Adipocyte (in vitro differentiated cells): ENCODE measurements around the gene SHB.

Experiments
- DNase-seq: peaks from one replicate; pipeline ENCODE4 v3.0.0-alpha.2; 2015; ENCODE audit warnings: low read depth
- H3K27me3 ChIP-seq: replicated peaks from 2 replicates; pipeline ENCODE4 v1.7.0; 2013; ENCODE audit warnings: mild to moderate bottlenecking, low read length, moderate library complexity; ENCODE audit not compliant: control insufficient read depth, insufficient read depth
- H3K36me3 ChIP-seq: 2 replicates; pipeline ENCODE4 v1.7.0; 2013; ENCODE audit warnings: low read length, mild to moderate bottlenecking, moderate library complexity; ENCODE audit not compliant: control insufficient read depth, insufficient read depth, severe bottlenecking
- H3K4me1 ChIP-seq: 2 replicates; pipeline ENCODE4 v1.7.0; 2013; ENCODE audit warnings: mild to moderate bottlenecking, low read length, moderate library complexity; ENCODE audit not compliant: control insufficient read depth, insufficient read depth
- H3K4me3 ChIP-seq: 2 replicates; pipeline ENCODE4 v1.7.0; 2013; ENCODE audit warnings: mild to moderate bottlenecking, low read length, moderate library complexity
- H3K9ac ChIP-seq: 2 replicates; pipeline ENCODE4 v1.7.0; 2013; ENCODE audit warnings: mild to moderate bottlenecking, low read length, moderate library complexity
- H3K9me3 ChIP-seq: 2 replicates; pipeline ENCODE4 v1.7.0; 2013; ENCODE audit warnings: mild to moderate bottlenecking, low read length, moderate library complexity; ENCODE audit not compliant: control insufficient read depth

The SHB gene

DNA sequence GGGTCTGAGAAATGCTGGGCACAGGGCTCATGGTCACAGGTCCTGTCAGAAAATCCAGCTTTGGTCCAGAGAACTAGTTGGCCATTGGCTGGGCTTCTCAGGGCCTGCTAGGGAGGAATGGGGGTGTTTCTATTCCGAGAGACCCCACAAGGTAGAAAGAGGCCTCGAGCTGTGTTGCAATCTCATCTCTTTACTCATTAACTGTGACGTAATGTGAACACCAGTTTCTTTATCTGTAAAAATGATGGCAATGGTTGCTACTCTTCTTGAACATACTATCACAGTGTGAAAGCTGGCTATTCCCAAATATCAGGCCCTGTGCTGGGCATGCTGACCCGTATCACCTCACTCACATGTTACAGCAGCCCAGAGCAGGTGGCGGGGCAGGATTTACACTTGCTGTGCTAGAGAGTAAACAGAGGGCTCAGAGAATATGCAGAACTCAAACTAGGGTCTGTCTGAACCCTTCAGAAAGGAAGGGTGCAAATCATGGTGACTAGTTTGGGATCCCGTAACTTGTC, 129.4 kb downstream of the SHB start:
- peak; percentile 61 for DNase-seq
- H3K9me3 ChIP-seq = no peaks in the 10 kb centered on the region
- H3K9ac ChIP-seq = no peak overlapping the region
- no peak overlapping the region for H3K4me3 ChIP-seq
- H3K27me3 ChIP-seq = no peaks in the 10 kb centered on the region
- H3K4me1 ChIP-seq = peaks cover 62% of the 10 kb centered on the region
- peaks cover 4% of the 10 kb centered on the region for H3K36me3 ChIP-seq

DNA sequence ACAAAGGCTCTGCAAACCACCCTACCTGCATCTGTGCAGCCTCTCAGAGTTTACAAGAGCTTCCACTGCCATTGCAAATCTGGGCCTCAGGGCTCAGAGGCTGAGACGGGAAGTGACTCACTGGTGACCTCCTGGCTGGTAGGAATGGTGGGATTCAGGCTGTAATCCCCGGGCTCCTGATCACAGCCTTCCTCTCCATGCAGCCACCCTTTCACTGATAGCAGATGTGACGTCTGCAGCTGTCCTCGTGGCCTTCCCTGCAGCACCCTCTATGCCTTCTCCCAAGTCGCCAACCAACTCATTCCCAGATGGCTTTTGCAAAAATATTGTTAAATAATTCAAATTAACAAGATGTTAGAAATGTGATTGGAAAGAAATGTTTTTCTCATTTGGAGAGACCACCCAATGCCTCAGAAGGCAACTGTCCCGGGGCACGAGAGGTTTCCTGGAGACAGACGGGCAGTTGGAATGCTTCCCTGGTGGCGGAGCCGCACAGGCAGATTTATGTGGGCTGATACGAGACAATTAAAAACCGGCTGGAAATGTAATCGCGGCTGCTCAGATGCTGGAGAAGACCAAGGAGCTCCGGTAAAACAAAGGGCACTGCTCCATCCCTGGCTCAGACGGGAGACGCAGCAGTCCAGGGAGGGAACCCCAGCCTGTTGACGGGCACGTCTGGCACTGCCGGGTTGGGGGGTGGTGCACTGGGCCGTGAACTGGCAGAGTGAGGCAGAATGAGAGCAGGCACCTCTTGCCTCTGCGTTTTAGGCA, 130.7 kb downstream of the SHB start:
- DNase-seq = peak; percentile 75
- Histone ChIP-seq H3K9me3 (no peaks in the 10 kb centered on the region), H3K4me3 (no peak overlapping the region), H3K27me3 (no peaks in the 10 kb centered on the region), H3K36me3 (peaks cover 4% of the 10 kb centered on the region), H3K9ac (peak overlapping the region; percentile 27), H3K4me1 (peaks cover 49% of the 10 kb centered on the region)

DNA sequence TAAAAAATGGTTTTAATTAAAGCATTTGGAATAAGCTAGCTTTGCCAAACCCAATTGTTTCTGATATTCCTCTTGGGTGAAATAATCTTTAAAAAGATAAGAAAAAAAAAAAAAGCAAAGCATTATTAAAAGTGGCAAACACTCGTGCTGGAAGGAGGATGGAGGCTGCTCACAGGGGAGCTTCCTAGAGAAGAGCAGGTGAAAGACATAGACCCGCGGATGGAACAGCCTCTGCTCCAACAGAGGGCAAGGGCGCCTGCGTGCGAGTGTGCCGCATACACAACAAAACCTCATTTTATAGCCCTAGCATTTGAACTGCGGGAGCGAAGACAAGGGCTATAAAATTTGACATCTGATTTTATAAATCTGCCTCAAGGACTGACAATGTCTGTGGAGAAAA, 131.7 kb downstream of the SHB start:
- Histone ChIP-seq H3K27me3 (no peaks in the 10 kb centered on the region), H3K36me3 (peaks cover 4% of the 10 kb centered on the region)
- no peak for DNase-seq

DNA sequence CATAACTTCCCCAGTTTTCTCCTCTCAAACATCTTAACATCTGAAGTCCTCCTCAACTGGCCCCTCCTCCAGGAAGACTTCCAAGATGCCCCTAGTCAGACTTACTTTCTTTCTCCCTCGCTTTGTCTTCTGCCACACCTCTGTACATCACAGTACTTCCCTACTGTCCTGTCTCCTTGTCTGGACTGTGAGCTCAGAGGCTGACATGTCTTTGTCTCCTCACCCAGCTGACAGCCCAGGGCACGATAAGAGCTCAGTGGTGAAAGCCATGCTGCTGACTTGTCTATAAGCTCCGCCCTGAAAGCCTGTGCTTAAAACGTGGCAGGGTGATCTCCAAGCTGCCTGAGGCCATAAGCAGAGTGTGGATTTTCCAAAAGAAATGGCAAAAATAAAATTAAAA, 132.1 kb downstream of the SHB start:
- DNase-seq = peak; percentile 84
- Histone ChIP-seq H3K4me3 (no peak overlapping the region), H3K36me3 (peaks cover 4% of the 10 kb centered on the region), H3K27me3 (no peaks in the 10 kb centered on the region), H3K4me1 (peaks cover 42% of the 10 kb centered on the region), H3K9ac (no peak overlapping the region), H3K9me3 (no peaks in the 10 kb centered on the region)

More for the DNA sequence above, 131.7 kb downstream of the SHB start:
- Histone ChIP-seq H3K4me1 (peaks cover 42% of the 10 kb centered on the region), H3K9me3 (no peaks in the 10 kb centered on the region), H3K4me3 (no peak overlapping the region), H3K9ac (peak overlapping the region; percentile 25)

DNA sequence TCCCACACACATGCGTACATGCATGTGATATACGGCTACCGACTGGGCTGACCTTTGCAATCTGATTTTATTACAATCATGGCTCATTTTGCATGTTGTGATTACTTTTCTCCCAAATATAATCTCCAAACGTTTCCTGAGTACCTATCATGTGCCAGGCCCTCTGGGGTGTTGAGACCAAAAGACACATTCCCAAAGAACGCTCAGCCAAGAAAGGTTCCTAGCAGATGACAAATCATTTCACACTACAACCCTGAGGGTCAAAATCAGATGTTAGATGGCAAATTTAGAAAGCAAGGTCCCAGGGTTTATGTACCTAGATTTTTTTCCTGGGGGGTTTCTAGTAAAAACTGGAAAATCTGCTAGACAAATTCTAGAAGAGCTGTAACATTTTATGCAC, 132.7 kb downstream of the SHB start:
- H3K36me3 ChIP-seq = peaks cover 4% of the 10 kb centered on the region
- no peak overlapping the region for H3K9ac ChIP-seq
- no peak for DNase-seq
- no peak overlapping the region for H3K4me3 ChIP-seq
- H3K27me3 ChIP-seq = no peaks in the 10 kb centered on the region
- H3K9me3 ChIP-seq = no peaks in the 10 kb centered on the region
- peaks cover 42% of the 10 kb centered on the region for H3K4me1 ChIP-seq

DNA sequence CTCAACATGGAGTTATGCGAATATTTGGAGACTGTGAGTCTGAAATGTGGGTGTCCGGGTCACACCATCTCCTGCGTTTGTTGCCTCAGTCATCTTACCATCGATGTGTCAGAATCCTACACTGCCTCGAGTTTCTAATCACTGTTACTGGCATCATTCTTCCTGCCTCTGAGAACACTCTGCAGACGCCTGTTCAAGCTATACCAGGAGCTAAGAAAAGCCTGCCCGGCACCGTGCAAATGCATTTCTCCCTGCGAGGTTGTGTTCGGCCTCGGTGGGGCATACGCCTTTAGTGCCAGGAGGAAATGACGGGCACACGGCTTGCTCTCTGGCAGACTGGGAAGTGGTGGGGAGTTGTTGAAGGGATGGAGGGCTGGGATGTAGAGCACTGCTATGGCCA, 133.9 kb downstream of the SHB start:
- Histone ChIP-seq H3K27me3 (no peaks in the 10 kb centered on the region), H3K4me3 (no peak overlapping the region), H3K4me1 (peaks cover 40% of the 10 kb centered on the region), H3K36me3 (peaks cover under 1% of the 10 kb centered on the region), H3K9me3 (peaks cover 4% of the 10 kb centered on the region), H3K9ac (no peak overlapping the region)
- no peak for DNase-seq

DNA sequence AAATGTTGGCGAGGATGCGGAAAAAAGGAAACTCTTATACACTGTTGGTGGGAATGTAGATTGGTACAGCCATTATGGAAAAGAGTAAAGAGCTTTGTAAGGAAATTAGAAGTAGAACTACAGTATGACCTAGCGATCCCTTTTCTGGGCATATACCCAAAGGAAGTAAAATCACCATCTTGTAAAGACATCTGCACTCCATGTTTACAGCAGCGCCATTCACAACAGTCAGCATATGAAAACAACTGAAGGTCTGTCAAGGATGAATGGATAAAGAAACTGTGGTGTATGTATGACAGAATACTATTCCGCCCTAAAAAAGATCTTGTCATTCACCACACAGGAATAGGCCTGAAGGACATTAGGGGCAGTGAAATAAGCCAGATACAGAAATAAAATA, 137.4 kb downstream of the SHB start:
- H3K36me3 ChIP-seq = no peaks in the 10 kb centered on the region
- no peak overlapping the region for H3K9ac ChIP-seq
- no peak overlapping the region for H3K4me3 ChIP-seq
- H3K4me1 ChIP-seq = peaks cover 17% of the 10 kb centered on the region
- H3K27me3 ChIP-seq = no peaks in the 10 kb centered on the region
- H3K9me3 ChIP-seq = peaks cover 4% of the 10 kb centered on the region
- no peak for DNase-seq

DNA sequence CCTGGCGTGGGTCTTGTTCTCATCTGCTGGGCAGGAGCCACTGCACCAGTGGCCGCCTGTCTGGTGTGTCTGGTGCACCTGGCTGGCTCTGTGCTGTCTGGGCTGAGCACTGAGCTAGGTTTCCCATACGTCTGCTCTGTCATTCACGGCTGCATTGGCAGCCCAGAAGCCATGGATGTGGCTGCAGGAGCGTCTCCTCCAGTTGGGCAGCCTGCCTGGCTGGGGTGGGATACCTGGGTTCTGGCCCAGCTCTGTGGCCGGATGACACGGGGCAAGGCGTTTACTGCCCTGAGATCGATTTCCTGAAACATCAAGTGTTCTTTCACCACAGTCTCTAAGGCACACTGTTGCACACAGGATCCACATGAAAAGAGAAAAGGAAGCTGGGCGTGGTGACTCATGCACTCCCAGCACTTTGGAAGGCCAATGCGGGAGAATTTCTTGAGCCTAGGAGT, 139.6 kb downstream of the SHB start:
- Histone ChIP-seq H3K9me3 (peaks cover 4% of the 10 kb centered on the region), H3K9ac (no peak overlapping the region), H3K4me3 (no peak overlapping the region), H3K27me3 (no peaks in the 10 kb centered on the region), H3K4me1 (peaks cover 18% of the 10 kb centered on the region), H3K36me3 (no peaks in the 10 kb centered on the region)
- no peak for DNase-seq

DNA sequence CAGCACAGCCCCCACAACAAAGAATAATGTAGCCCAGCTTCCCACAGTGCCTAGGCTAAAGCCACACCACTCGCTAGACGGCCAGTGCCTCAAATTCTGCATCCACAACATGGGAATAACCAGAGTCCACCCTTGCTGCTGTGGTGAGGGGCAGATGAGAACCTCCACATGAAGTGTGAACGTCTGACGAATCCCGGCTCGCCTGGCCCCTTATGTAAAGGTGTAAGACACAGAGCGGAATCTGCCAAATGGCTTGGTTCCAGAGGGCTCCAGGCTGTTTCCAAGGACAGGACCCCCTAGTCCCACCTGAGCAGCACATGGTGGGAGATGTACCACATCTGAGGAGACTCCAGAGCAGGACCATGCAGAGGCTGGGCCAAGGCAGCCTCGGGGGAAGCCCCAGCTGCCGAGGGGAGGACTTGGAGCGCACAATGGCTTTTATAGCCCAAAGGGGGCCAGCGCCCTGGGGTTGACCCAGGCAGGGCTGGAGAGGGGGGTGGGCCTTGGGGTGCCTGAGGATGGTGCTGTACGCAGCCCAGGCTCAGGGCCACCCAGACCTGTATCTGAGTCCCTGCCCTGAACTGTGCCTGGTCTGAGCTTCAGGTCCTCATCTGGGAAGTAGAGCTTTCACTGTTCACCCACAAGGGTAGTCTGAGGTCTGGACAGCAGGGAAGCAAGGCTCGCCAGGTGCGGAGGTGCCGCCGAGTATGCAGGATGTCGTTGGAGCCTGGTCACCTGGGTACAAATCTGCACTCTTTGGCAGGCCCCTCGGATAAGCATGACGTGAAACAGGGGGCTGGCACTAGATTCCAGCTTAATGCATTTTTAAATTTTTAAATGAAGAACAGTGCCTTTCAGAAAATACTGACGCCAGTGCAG, 140.2 kb downstream of the SHB start:
- H3K4me3 ChIP-seq = no peak overlapping the region
- no peaks in the 10 kb centered on the region for H3K27me3 ChIP-seq
- no peak overlapping the region for H3K9ac ChIP-seq
- DNase-seq = no peak
- H3K4me1 ChIP-seq = peaks cover 18% of the 10 kb centered on the region
- peaks cover 4% of the 10 kb centered on the region for H3K9me3 ChIP-seq
- H3K36me3 ChIP-seq = no peaks in the 10 kb centered on the region

DNA sequence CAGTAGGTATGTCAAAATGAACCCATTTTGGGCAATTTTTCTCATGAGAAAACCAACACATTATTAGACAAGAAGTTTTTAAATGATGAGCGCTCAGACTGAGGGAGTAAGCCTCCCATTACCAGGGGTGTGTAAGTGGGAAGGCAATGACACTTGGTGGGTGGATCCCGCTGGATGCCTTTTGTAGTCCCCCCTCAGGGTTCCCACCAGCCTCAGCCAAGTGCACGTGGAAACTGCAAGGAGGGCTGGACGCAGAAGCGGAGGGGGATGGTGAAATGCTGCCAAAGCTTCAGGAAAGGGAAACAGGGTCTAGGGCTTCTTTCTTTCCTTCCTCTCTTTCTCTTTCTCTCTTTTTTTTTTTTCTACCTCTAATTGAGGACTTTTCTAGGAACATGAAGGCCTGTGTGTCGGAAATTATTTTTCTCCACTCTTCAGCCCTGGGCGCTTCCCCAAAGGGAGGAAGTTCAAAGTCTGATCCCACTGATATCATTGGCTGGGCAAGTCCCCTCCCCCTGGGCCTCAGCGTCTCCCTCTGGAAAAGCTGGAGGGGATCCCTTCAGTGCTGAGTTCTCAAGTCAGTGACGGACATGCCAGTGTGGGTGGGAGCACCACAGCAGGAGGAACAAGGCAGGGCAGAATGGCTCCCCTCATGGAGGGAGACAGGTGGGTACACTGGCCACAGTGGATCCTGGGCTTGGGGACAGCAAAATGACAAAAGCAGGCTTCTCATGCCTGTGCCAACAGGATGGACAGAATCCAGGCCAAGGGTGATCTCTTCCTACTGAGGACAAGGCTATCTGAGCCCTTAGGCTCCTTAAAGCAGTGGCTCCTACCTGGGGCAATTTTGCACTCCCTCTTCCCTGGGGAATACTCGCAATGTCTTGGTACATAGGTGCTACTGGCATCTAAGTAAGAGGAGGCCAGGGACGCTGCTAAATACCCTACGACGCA, 141.2 kb downstream of the SHB start:
- Histone ChIP-seq H3K9ac (no peak overlapping the region), H3K27me3 (no peaks in the 10 kb centered on the region), H3K9me3 (peaks cover 4% of the 10 kb centered on the region), H3K4me3 (no peak overlapping the region), H3K4me1 (peaks cover 18% of the 10 kb centered on the region), H3K36me3 (no peaks in the 10 kb centered on the region)
- no peak for DNase-seq
